Activated CD4-positive, alpha-beta memory T cell treated with anti-CD3 and anti-CD28 coated beads, Interleukin-2, amount 10 ng/mL, durations not matched to agents 7 days and 5 days (primary cell): ENCODE data around the gene PPP2R2D. TPM values are rescaled to one million over a fixed set of nuclear protein-coding genes. Genes with fewer than 3 reads are reported as not detected.

Source experiments
- CTCF ChIA-PET: fragments of 350-600 bp; sonication (Branson Sonifier 250); formaldehyde crosslinking; loops from one replicate; lab custom pipeline; 2021; ENCODE audit warnings: antibody characterized with exemption, inconsistent platforms; lab: Charles Lee
- POLR2A ChIA-PET: fragments of 350-600 bp; sonication (Branson Sonifier 250); formaldehyde crosslinking; loops from one replicate; lab custom pipeline; 2021; ENCODE audit warnings: antibody characterized with exemption; lab: Charles Lee
- DNase-seq: peaks from one replicate; pipeline ENCODE4 v3.0.0-alpha.2; 2020
- H3K27ac Mint-ChIP-seq: one replicate; pipeline ENCODE4 v1.8.0; 2021; ENCODE audit warnings: mild to moderate bottlenecking, mixed read lengths
- H3K27me3 Mint-ChIP-seq: one replicate; pipeline ENCODE4 v1.8.0; 2021; ENCODE audit warnings: mixed read lengths
- H3K36me3 Mint-ChIP-seq: one replicate; pipeline ENCODE4 v1.8.0; 2021; ENCODE audit warnings: low read depth, mixed read lengths
- H3K4me1 Mint-ChIP-seq: one replicate; pipeline ENCODE4 v1.8.0; 2021; ENCODE audit warnings: mixed read lengths
- H3K4me3 Mint-ChIP-seq: one replicate; pipeline ENCODE4 v1.8.0; 2021; ENCODE audit warnings: mild to moderate bottlenecking, mixed read lengths
- H3K9me3 Mint-ChIP-seq: one replicate; pipeline ENCODE4 v1.8.0; 2021; ENCODE audit warnings: mixed read lengths
- total RNA-seq, 2 experiments: library from RNA; stranded (reverse); gene quantifications; one replicate each; pipeline ENCODE4 v1.2.3, GENCODE V29; 2021

The PPP2R2D gene
- total RNA-seq, 2 experiments from 2014 or later: 40.3 to 40.8 TPM

GRCh38 chr10:132001238-132001972, 100.6 kb downstream of the PPP2R2D start:
- H3K4me3 Mint-ChIP-seq: no peak overlapping the region
- peaks cover 2% of the 10 kb centered on the region for H3K4me1 Mint-ChIP-seq
- H3K27me3 Mint-ChIP-seq: peaks cover 5% of the 10 kb centered on the region
- ChIA-PET CTCF (no interaction called here), POLR2A (no interaction called here)
- H3K9me3 Mint-ChIP-seq: peaks cover 12% of the 10 kb centered on the region
- DNase-seq: no peak
- peaks cover 6% of the 10 kb centered on the region for H3K36me3 Mint-ChIP-seq
- no peak overlapping the region for H3K27ac Mint-ChIP-seq

- Mint-ChIP-seq H3K27ac (no peak overlapping the region), H3K9me3 (peaks cover 12% of the 10 kb centered on the region), H3K4me1 (peaks cover 2% of the 10 kb centered on the region), H3K27me3 (peaks cover 6% of the 10 kb centered on the region), H3K36me3 (peaks cover 6% of the 10 kb centered on the region), H3K4me3 (no peak overlapping the region)
- ChIA-PET POLR2A (no interaction called here), CTCF (no interaction called here)
- DNase-seq: no peak
Measured at GRCh38 chr10:132002004-132002403, 101.2 kb downstream of the PPP2R2D start.

GRCh38 chr10:132003282-132003924, 102.6 kb downstream of the PPP2R2D start:
- ChIA-PET CTCF (interaction anchor here (1.3 kb wide), 1 partner anchor 118 kb away, joined by 3 read pairs; no protein-coding TSS in a partner anchor), POLR2A (no interaction called here)
- Mint-ChIP-seq H3K4me3 (no peak overlapping the region), H3K36me3 (peaks cover 6% of the 10 kb centered on the region), H3K27me3 (peaks cover 7% of the 10 kb centered on the region), H3K4me1 (peaks cover 2% of the 10 kb centered on the region), H3K9me3 (peaks cover 12% of the 10 kb centered on the region), H3K27ac (no peak overlapping the region)
- no peak for DNase-seq

GRCh38 chr10:132004052-132004451, 103.2 kb downstream of the PPP2R2D start:
- H3K9me3 Mint-ChIP-seq: peaks cover 12% of the 10 kb centered on the region
- peaks cover 11% of the 10 kb centered on the region for H3K27me3 Mint-ChIP-seq
- no peak for DNase-seq
- CTCF ChIA-PET: interaction anchor here (1.3 kb wide), 1 partner anchor 118 kb away, joined by 3 read pairs; no protein-coding TSS in a partner anchor
- H3K4me1 Mint-ChIP-seq: peaks cover 2% of the 10 kb centered on the region
- no peak overlapping the region for H3K4me3 Mint-ChIP-seq
- peaks cover 6% of the 10 kb centered on the region for H3K36me3 Mint-ChIP-seq
- POLR2A ChIA-PET: no interaction called here
- no peak overlapping the region for H3K27ac Mint-ChIP-seq

GRCh38 chr10:132005147-132005546, 104.3 kb downstream of the PPP2R2D start:
- CTCF ChIA-PET: no interaction called here
- H3K27ac Mint-ChIP-seq: no peak overlapping the region

GRCh38 chr10:132006966-132007365, 106.2 kb downstream of the PPP2R2D start:
- no peak for DNase-seq
- CTCF ChIA-PET: interaction anchor here (0.9 kb wide), 1 partner anchor 16 kb away, joined by 3 read pairs; no protein-coding TSS in a partner anchor
- H3K9me3 Mint-ChIP-seq: peaks cover 12% of the 10 kb centered on the region
- H3K27me3 Mint-ChIP-seq: peaks cover 21% of the 10 kb centered on the region
- H3K4me1 Mint-ChIP-seq: no peaks in the 10 kb centered on the region
- H3K4me3 Mint-ChIP-seq: no peak overlapping the region
- H3K27ac Mint-ChIP-seq: no peak overlapping the region
- peaks cover 6% of the 10 kb centered on the region for H3K36me3 Mint-ChIP-seq
- POLR2A ChIA-PET: no interaction called here

More at GRCh38 chr10:132005147-132005546, 104.3 kb downstream of the PPP2R2D start:
- peaks cover 18% of the 10 kb centered on the region for H3K27me3 Mint-ChIP-seq
- peaks cover 2% of the 10 kb centered on the region for H3K4me1 Mint-ChIP-seq
- H3K36me3 Mint-ChIP-seq: peaks cover 6% of the 10 kb centered on the region
- POLR2A ChIA-PET: no interaction called here
- DNase-seq: no peak
- H3K9me3 Mint-ChIP-seq: peaks cover 12% of the 10 kb centered on the region
- no peak overlapping the region for H3K4me3 Mint-ChIP-seq

- no peaks in the 10 kb centered on the region for H3K4me1 Mint-ChIP-seq
- H3K9me3 Mint-ChIP-seq: peaks cover 12% of the 10 kb centered on the region
- CTCF ChIA-PET: no interaction called here
- no peak overlapping the region for H3K27ac Mint-ChIP-seq
- DNase-seq: no peak
- H3K4me3 Mint-ChIP-seq: no peak overlapping the region
- POLR2A ChIA-PET: no interaction called here
- peaks cover 18% of the 10 kb centered on the region for H3K27me3 Mint-ChIP-seq
- peaks cover 6% of the 10 kb centered on the region for H3K36me3 Mint-ChIP-seq
Measured at GRCh38 chr10:132007681-132008080, 106.9 kb downstream of the PPP2R2D start.

Other genes starting within 250 kb of the PPP2R2D start
- gene BNIP3, start 80.9 kb downstream of the PPP2R2D start, total RNA-seq: 10 to 100 TPM; 60.2 to 62.3 TPM
- under 1 TPM; 0.83 to 0.90 TPM for gene JAKMIP3, start 164.9 kb downstream of the PPP2R2D start, total RNA-seq